RWPE1 (cell line): Measurements from ENCODE around the gene CD300A.

ENCODE experiments used
- CTCF ChIA-PET: fragments of 350-600 bp; sonication (Branson Sonifier 250); formaldehyde crosslinking; extraction: SDS; loops from one replicate; lab custom pipeline; 2021; lab: Yijun Ruan, JAX
- POLR2A ChIA-PET: fragments of 400-600 bp; formaldehyde crosslinking; extraction: SDS; loops from one replicate; lab custom pipeline; 2020; ENCODE audit warnings: antibody characterized with exemption; ENCODE audit not compliant: low non-redundant PET; lab: Yijun Ruan, JAX
- DNase-seq: peaks from one replicate; pipeline ENCODE4 v3.0.0; 2012; ENCODE audit warnings: low spot score
- H3K27ac ChIP-seq: fragments of 450-650 bp; 2 replicates; pipeline ENCODE4 v1.5.1; 2017
- TF ChIP-seq, protein P1 (sequence below): fragments of 450-650 bp; conservative IDR thresholded peaks from 2 replicates; pipeline ENCODE4 v1.5.1; 2017; ENCODE audit warnings: low read depth, mild to moderate bottlenecking

CD300A gene

DNA sequence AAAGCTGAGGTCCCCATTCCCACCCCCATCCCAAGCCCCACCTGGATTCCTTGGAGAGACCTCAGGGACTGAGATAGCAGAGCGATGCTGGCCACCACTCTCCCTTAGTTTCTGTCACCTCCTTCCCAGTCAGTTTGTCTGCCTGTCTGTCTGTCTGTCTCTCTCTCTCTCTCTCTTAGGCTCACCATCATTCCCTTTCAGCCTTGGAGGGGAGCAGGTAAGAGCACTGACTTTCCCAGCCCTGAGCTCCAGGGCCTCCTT is 59.0 kb downstream of the CD300A start:
- ChIA-PET CTCF (no interaction called here), POLR2A (no interaction called here)
- DNase-seq: no peak
- H3K27ac ChIP-seq: no peak overlapping the region
- TF ChIP-seq, protein P1, sequence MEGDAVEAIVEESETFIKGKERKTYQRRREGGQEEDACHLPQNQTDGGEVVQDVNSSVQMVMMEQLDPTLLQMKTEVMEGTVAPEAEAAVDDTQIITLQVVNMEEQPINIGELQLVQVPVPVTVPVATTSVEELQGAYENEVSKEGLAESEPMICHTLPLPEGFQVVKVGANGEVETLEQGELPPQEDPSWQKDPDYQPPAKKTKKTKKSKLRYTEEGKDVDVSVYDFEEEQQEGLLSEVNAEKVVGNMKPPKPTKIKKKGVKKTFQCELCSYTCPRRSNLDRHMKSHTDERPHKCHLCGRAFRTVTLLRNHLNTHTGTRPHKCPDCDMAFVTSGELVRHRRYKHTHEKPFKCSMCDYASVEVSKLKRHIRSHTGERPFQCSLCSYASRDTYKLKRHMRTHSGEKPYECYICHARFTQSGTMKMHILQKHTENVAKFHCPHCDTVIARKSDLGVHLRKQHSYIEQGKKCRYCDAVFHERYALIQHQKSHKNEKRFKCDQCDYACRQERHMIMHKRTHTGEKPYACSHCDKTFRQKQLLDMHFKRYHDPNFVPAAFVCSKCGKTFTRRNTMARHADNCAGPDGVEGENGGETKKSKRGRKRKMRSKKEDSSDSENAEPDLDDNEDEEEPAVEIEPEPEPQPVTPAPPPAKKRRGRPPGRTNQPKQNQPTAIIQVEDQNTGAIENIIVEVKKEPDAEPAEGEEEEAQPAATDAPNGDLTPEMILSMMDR: no peak

DNA sequence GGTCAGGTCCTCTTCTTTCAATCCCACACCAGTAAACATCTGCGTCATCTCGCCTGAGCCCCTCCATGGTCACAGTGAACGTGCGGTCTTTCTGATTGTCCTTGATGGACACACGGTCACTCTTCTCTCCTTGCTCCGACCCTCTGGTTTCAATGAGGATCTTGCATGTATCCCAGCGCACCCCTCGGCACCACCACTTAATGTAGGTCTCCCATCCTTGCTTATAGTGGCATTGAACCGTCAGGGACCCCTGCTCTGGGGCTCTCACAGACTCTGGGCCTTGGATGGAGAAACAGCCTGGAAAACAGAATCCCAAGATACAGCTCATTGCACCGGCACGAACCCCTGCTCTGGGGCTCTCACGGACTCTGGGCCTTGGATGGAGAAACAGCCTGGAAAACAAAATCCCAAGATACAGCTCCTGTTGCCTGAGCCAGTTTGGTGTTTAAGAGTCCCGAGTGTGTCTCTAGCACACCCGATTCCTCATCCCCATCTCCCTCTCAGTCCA is 59.4 kb downstream of the CD300A start:
- no peak overlapping the region for H3K27ac ChIP-seq
- TF ChIP-seq, protein P1: no peak
- no peak for DNase-seq
- ChIA-PET POLR2A (no interaction called here), CTCF (interaction anchor here (0.6 to 0.7 kb wide), 3 partner anchors 113 to 188 kb away, joined by 3 to 5 read pairs (median 3); no protein-coding TSS in a partner anchor)

DNA sequence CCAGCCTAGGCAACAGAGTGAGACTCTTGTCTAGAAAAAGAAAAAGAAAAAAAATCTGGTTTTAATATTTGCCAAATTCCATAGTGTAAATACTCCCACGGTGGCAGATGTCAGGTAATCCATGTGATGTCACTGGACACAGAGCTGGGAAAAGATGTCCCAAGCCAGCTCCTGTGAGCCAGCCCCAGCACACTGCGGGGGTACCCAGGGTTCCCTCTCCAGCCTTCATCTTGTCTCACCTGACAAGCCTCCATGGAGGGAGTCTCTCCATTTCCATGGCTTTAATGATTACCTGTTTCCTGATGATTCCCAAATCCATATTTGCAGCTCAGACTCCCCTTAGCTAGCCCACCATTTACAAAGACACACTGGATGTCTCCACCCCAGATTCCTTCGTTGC is 60.2 kb downstream of the CD300A start:
- no peak overlapping the region for H3K27ac ChIP-seq
- TF ChIP-seq, protein P1: no peak
- DNase-seq: no peak
- POLR2A ChIA-PET: no interaction called here
- CTCF ChIA-PET: interaction anchor here (0.6 to 0.7 kb wide), 3 partner anchors 20 to 189 kb away, joined by 3 to 5 read pairs (median 3); no protein-coding TSS in a partner anchor

DNA sequence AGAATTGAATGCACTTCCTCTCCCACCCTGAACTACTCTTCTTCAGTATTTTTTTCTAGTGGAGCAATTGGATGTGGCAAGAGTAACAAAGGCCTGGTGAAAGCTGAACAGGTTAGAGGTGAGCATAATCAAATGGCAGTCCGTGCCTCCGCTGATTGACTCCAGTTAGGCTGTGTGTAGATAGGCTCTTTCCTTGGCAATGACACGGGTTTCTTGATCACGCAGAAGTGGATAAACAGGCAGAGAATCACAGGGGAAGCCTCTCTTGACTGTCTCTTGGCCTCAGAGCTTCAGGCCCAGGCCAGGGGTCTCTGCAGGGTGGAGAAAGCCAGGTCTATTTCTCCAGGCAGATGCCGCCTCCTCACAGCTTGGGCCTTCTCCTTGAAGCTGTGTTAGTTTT is 60.6 kb downstream of the CD300A start:
- POLR2A ChIA-PET: no interaction called here
- no peak for DNase-seq
- no peak overlapping the region for H3K27ac ChIP-seq
- CTCF ChIA-PET: no interaction called here
- TF ChIP-seq, protein P1: no peak

DNA sequence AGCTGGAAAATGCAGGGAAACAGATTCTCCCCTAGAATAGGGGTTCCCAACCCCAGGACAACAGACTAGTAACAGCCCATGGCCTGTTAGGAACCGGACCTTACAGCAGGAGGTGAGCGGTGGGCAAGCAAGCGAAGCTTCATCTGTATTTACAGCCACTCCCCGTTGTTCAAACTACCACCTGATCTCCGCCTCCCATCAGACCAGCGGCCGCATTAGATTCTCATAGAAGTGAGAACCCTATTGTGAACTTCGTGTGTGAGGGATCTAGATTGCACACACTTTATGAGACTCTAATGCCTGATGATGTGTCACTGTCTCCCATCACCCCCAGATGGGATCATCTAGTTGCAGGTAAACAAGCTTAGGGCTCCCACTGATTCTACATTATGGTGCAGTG is 61.3 kb downstream of the CD300A start:
- TF ChIP-seq, protein P1: no peak
- CTCF ChIA-PET: interaction anchor here (0.7 kb wide), 1 partner anchor 39 kb away, joined by 3 read pairs; no protein-coding TSS in a partner anchor
- DNase-seq: no peak

DNA sequence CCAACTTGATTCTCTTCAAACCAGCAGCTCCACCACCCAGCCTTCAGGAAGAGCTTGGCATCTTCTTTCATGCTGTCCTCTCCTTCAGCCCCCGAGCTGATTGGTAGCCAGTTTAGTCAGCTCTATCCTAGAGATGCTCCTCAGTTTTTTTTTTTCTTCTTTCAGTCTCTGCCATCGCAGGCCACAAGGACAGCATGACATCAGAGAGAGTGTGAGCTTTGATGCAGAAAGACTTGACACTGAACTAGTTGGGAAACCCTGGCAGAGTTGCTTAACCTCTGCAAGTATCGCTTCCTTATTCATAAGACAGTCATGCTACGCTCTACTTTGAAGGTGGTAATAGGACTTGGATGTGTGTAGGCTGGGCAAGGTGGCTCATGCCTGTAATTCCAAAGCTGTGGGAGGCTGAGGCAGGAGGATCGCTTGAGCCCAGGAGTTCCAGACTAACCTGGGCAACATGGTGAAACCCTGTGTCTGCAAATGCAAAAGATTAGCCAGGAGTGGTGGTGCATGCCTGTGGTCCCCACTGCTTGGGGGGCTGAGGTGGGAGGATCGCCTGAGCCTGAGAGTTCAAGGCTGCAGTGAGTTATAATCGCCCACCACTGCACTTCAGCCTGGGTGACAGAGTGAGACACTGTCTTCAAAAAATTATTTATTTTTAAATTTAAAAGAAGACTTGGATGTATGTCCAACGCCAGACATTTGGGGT is 62.2 kb downstream of the CD300A start:
- ChIA-PET CTCF (interaction anchor here (0.6 to 0.7 kb wide), 2 partner anchors 38 to 1003 kb away, joined by 3 read pairs; no protein-coding TSS in a partner anchor), POLR2A (no interaction called here)
- TF ChIP-seq, protein P1: no peak
- no peak for DNase-seq
- H3K27ac ChIP-seq: no peak overlapping the region

More for the DNA sequence above, 61.3 kb downstream of the CD300A start:
- no peak overlapping the region for H3K27ac ChIP-seq
- POLR2A ChIA-PET: no interaction called here
